Measurements from ENCODE around the gene NFATC3. TPM values are rescaled to one million over a fixed set of nuclear protein-coding genes. Genes with fewer than 3 reads are reported as not detected.
A peak's percentile ranks its signal among the peaks of the same experiment; 100 is the strongest.

NFATC3 gene
- total and polyA plus RNA-seq, 10 donors = 12.4 to 89.7 (median 67.2) TPM

DNA sequence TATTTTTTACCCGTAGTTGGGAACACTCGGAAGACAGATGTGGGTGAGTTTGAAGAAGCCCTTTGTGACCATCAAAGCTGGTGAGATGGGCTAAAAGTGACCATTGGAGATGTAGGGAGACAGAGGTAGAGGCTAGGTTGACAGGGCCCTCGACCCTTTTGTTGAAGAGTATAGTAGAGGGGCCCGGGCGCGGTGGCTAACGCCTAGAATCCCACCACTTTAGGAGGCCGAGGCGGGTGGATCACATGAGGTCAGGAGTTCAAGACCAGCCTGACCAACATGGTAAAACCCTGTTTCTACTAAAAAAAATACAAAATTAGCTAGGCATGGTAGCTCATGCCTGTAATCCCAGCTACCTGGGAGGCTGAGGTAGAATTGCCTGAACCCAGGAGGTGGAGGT lies 16.2 kb upstream of the NFATC3 start:
- Histone ChIP-seq H3K27me3 (replicated peaks in 1 of 7) (no peaks in the 10 kb centered on the region), H3K27ac (peak overlapping the region in 4 of 8 donors; percentile 73 to 82 (median 80)), H3K4me3 (no peak overlapping the region), H3K36me3 (peaks cover 0 to 97% (median 32%) of the 10 kb centered on the region in 6 donors), H3K9me3 (no peaks in the 10 kb centered on the region), H3K4me1 (peaks cover 50 to 94% (median 70%) of the 10 kb centered on the region in 6 donors)
- intact Hi-C loops (cut with DNase I; ENCODE audit: low total_unique reads) = no loop called here
- DNase-seq = no peak
- TF ChIP-seq POLR2AphosphoS5 (IDR thresholded peaks at IDR 0.05) (no peak), POLR2A (IDR thresholded peaks at IDR 0.05) (no peak)
- TF ChIP-seq, protein P1, sequence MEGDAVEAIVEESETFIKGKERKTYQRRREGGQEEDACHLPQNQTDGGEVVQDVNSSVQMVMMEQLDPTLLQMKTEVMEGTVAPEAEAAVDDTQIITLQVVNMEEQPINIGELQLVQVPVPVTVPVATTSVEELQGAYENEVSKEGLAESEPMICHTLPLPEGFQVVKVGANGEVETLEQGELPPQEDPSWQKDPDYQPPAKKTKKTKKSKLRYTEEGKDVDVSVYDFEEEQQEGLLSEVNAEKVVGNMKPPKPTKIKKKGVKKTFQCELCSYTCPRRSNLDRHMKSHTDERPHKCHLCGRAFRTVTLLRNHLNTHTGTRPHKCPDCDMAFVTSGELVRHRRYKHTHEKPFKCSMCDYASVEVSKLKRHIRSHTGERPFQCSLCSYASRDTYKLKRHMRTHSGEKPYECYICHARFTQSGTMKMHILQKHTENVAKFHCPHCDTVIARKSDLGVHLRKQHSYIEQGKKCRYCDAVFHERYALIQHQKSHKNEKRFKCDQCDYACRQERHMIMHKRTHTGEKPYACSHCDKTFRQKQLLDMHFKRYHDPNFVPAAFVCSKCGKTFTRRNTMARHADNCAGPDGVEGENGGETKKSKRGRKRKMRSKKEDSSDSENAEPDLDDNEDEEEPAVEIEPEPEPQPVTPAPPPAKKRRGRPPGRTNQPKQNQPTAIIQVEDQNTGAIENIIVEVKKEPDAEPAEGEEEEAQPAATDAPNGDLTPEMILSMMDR (IDR thresholded peaks at IDR 0.05 in 8 of 11, conservative IDR thresholded peaks at IDR 0.05 in 3 of 11) = no peak
- 94 to 98% (median 95%) methylated on average over 9 of the region's 9 CpGs for WGBS, 5 donors

DNA sequence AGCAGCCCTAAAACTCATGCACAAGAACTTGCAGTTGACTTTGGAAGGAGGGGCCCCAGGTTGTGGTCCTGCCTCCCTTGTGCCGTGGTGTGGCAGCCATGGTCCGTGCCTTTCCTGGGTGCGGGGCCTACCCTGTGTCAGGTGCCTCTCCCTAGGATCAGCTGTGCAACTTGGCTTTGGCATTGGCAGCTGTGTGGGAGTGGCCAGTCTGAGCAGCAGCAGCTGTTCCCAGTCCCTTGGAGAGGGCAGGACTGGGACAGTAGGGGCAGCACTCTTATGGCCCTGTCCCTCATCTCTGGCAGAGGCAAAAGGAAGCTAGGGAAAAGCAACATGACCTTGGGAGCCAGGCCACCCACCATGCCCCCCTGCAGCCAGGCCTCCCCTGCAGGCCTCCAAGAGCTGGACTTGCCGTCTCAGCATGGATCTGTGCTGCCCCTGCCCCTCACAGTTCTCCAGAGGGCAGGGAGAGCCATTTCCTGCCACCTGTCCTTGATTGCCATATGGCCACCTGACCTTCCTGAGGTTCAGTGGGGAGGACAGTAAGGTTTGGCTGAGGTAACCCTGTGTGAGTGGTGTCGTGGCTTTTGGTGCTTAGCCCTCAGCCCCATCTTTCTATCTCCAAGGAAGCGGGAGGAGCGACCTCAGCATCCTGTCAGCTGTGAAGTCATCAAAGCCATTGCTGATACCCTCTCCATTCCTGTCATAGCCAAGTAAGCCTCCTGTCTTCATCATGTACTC lies 15.5 kb upstream of the NFATC3 start:
- peak overlapping the region; percentile 37 to 82 (median 74) for H3K27ac ChIP-seq
- no peak for TF ChIP-seq POLR2A (IDR thresholded peaks at IDR 0.05)
- TF ChIP-seq POLR2AphosphoS5 (IDR thresholded peaks at IDR 0.05) = peak in 2 of 3 donors; percentile 62 to 71
- no peaks in the 10 kb centered on the region for H3K27me3 ChIP-seq (replicated peaks in 1 of 7)
- H3K4me3 ChIP-seq = peak overlapping the region in 1 of 8 donors; percentile 1
- no peaks in the 10 kb centered on the region for H3K9me3 ChIP-seq
- 60 to 79% (median 61%) methylated on average over 6 to 7 of the region's 7 CpGs for WGBS, 5 donors
- peaks cover 0 to 97% (median 34%) of the 10 kb centered on the region in 6 donors for H3K36me3 ChIP-seq
- H3K4me1 ChIP-seq = peaks cover 49 to 94% (median 70%) of the 10 kb centered on the region in 6 donors
- DNase-seq = no peak
- intact Hi-C loops (cut with DNase I; ENCODE audit: low total_unique reads) = no loop called here

DNA sequence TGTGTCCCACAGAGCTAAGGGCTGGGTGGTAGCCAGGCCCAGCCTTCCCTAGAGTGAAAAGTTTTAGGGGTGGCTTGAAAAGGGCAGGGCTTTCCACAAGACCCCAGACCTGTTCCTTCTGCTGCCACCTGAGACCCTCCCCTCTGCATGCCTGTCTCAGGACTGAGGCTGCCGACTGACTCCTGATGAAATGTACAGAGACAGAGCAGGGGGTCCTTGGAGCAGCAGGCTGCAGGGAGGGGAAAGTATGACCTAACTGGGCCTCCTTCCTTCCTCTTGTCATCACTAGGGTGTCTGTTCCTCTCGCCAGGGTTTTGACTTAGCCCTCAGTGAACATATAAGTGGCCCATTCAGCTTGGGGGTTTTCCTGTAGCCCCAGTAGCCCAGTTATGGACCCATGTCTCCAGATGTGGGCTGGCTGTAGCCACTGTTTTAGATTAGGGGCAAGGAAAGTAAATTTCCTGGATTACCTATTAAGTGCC lies 14.9 kb upstream of the NFATC3 start:
- peaks cover 0 to 97% (median 34%) of the 10 kb centered on the region in 6 donors for H3K36me3 ChIP-seq
- DNase-seq = no peak
- H3K9me3 ChIP-seq = no peaks in the 10 kb centered on the region
- peak overlapping the region; percentile 37 to 82 (median 74) for H3K27ac ChIP-seq
- H3K27me3 ChIP-seq (replicated peaks in 1 of 7) = no peaks in the 10 kb centered on the region
- peaks cover 49 to 94% (median 70%) of the 10 kb centered on the region in 6 donors for H3K4me1 ChIP-seq
- TF ChIP-seq POLR2A (IDR thresholded peaks at IDR 0.05) = no peak
- TF ChIP-seq POLR2AphosphoS5 (IDR thresholded peaks at IDR 0.05) = no peak
- TF ChIP-seq, protein P1 (IDR thresholded peaks at IDR 0.05 in 8 of 11, conservative IDR thresholded peaks at IDR 0.05 in 3 of 11) = no peak
- intact Hi-C loops (cut with DNase I; ENCODE audit: low total_unique reads) = no loop called here
- H3K4me3 ChIP-seq = peak overlapping the region in 1 of 8 donors; percentile 1
- WGBS, 5 donors = 22 to 51% (median 33%) methylated on average over 1 to 2 of the region's 2 CpGs

DNA sequence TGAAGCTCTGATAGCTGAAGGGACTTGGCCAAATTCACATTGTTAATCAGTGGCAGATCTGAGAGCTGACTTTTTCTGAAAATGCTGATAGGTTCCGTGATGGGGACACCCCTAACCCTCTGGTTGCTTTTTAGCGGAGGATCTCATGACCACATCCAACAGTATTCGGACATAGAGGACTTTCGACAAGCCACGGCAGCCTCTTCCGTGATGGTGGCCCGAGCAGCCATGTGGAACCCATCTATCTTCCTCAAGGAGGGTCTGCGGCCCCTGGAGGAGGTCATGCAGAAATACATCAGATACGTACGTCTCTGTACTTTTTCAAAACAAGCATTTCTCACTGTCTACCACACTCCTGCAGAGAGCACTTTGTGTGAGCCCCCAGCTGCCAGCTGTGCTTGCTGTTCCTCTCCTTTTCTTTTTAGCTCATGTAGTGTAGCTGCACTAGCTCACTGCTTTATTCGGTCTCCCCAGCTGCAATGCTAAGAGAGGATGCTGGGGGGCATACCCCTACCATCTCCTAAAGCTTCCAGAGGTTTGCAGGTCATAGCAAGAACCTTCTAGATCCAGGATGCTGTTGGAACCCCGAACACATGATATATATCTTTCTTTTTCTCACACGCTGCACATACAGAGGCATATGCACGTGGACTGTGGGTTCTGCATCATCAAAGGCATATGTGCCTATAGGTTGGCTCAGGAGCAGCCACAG lies 14.2 kb upstream of the NFATC3 start:
- Histone ChIP-seq H3K4me3 (peak overlapping the region in 1 of 8 donors; percentile 1), H3K27ac (peak overlapping the region; percentile 37 to 82 (median 74)), H3K36me3 (peaks cover 0 to 97% (median 34%) of the 10 kb centered on the region in 6 donors), H3K9me3 (no peaks in the 10 kb centered on the region), H3K4me1 (peaks cover 55 to 94% (median 74%) of the 10 kb centered on the region in 6 donors), H3K27me3 (replicated peaks in 1 of 7) (no peaks in the 10 kb centered on the region)
- WGBS, 5 donors = 63 to 80% (median 77%) methylated on average over 14 of the region's 14 CpGs
- DNase-seq = no peak
- no peak for TF ChIP-seq POLR2A (IDR thresholded peaks at IDR 0.05)
- no peak for TF ChIP-seq POLR2AphosphoS5 (IDR thresholded peaks at IDR 0.05)
- TF ChIP-seq, protein P1 (IDR thresholded peaks at IDR 0.05 in 8 of 11, conservative IDR thresholded peaks at IDR 0.05 in 3 of 11) = no peak
- intact Hi-C loops (cut with DNase I; ENCODE audit: low total_unique reads) = no loop called here

Data from spleen (tissue), 11 donors.